ENCODE data around the gene TCF19.

TCF19 gene

DNA sequence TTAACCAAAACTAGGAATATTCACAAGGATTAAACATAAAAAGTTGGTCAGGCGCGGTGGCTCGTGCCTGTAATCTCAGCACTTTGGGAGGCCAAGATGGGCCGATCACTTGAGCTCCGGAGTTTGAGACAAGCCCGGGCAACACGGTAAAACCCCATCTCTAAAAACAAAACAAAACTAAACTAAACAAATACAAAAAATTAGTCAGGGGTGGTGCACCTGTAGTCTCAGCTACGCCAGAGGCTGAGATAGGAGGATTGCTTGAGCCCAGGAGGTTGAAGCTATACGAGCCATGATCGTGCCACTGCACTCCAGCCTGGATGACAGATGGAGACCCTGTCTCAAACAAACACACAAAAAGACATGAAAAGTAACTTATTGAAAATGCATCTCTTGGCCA, 22.7 kb upstream of the TCF19 start:
- TF ChIP-seq, protein P1, sequence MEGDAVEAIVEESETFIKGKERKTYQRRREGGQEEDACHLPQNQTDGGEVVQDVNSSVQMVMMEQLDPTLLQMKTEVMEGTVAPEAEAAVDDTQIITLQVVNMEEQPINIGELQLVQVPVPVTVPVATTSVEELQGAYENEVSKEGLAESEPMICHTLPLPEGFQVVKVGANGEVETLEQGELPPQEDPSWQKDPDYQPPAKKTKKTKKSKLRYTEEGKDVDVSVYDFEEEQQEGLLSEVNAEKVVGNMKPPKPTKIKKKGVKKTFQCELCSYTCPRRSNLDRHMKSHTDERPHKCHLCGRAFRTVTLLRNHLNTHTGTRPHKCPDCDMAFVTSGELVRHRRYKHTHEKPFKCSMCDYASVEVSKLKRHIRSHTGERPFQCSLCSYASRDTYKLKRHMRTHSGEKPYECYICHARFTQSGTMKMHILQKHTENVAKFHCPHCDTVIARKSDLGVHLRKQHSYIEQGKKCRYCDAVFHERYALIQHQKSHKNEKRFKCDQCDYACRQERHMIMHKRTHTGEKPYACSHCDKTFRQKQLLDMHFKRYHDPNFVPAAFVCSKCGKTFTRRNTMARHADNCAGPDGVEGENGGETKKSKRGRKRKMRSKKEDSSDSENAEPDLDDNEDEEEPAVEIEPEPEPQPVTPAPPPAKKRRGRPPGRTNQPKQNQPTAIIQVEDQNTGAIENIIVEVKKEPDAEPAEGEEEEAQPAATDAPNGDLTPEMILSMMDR (IDR thresholded peaks at IDR 0.05; ENCODE audit: unreplicated experiment in 3 of 3): no peak
- no peak overlapping the region for H3K27ac Mint-ChIP-seq
- H3K4me1 Mint-ChIP-seq: peaks cover 13% of the 10 kb centered on the region
- no peaks in the 10 kb centered on the region for H3K36me3 Mint-ChIP-seq (ENCODE audit: low read depth)
- H3K27me3 Mint-ChIP-seq (ENCODE audit: low read depth): peaks cover 12% of the 10 kb centered on the region
- no peaks in the 10 kb centered on the region for H3K9me3 Mint-ChIP-seq
- H3K4me3 Mint-ChIP-seq: no peak overlapping the region

DNA sequence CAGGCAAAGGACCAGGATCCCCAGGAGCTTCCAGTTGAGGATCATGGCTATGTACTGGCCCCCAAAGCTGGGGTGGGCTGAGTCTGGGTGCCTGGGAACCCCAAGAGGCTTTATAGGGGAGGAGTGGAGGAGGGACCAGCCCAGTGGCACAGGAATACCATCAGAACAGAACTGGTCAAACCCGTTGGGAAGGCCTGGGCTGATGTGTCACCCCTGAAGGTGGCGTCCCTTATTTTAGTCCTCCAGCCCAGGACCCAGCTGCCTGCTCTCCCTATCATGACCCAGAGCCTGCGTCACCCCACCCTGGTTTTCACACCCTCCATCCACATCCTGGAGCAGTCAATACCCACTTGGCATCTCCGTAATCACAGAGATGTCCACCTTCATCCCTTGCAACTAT, 19.4 kb upstream of the TCF19 start, which contains the start of gene PSORS1C2:
Gene PSORS1C2 (minus strand): TSS at position 85 of the 400 bp plus-strand sequence. CDS start 40 bp downstream, at position 45.
- Mint-ChIP-seq H3K27ac (peak within 1 kb of the TSS in 2 of 3 experiments; percentile 44 to 87), H3K4me1 (peaks cover 34% of the 10 kb centered on the region), H3K9me3 (no peaks in the 10 kb centered on the region), H3K36me3 (ENCODE audit: low read depth) (no peaks in the 10 kb centered on the region), H3K4me3 (no peak within 1 kb of the TSS), H3K27me3 (ENCODE audit: low read depth) (peaks cover 8% of the 10 kb centered on the region)
- TF ChIP-seq, protein P1 (IDR thresholded peaks at IDR 0.05; ENCODE audit: unreplicated experiment in 3 of 3): no peak

DNA sequence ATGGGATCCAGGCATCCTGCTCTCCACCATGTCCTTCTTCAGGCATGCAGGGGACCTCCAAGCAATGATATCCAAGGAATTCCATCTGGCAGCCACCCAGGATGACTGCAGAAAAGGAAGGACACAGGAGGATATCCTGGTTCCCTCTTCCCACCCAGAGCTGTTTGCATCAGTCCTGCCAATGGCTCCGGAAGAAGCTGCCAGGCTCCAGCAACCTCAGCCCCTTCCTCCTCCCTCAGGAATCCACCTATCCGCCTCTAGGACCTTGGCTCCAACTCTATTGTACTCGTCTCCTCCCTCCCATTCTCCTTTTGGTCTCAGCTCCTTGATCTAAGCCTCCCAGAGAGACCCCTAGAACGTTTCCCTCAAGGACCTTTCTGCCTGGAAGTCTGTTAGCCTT, 18.8 kb upstream of the TCF19 start:
- TF ChIP-seq, protein P1 (IDR thresholded peaks at IDR 0.05; ENCODE audit: unreplicated experiment in 3 of 3): no peak
- H3K27me3 Mint-ChIP-seq (ENCODE audit: low read depth): peaks cover 8% of the 10 kb centered on the region
- H3K36me3 Mint-ChIP-seq (ENCODE audit: low read depth): peaks cover 2% of the 10 kb centered on the region
- no peak overlapping the region for H3K4me3 Mint-ChIP-seq
- no peaks in the 10 kb centered on the region for H3K9me3 Mint-ChIP-seq
- H3K4me1 Mint-ChIP-seq: peaks cover 34% of the 10 kb centered on the region
- H3K27ac Mint-ChIP-seq: peak overlapping the region in 2 of 3 experiments; percentile 44 to 87

DNA sequence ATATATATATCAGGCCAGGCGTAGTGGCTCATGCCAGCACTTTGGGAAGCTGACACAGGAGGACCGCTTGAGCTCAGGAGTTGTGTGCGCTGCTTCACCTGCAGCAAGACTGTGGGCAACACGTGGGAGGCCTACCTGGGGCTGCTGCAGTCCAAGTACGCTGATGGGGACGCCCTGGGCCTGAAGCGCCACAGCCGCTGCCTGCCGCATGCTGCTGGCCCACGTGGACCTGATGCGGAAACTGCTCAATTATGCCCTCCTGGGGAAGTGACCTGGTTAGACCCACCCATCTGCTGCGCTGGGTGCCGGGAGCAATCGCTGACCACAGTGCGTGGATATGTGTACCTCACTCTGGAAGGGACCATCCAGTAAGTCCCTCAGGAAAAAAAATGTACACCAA, 17.7 kb upstream of the TCF19 start:
- H3K9me3 Mint-ChIP-seq: no peaks in the 10 kb centered on the region
- peaks cover 8% of the 10 kb centered on the region for H3K27me3 Mint-ChIP-seq (ENCODE audit: low read depth)
- TF ChIP-seq, protein P1 (IDR thresholded peaks at IDR 0.05; ENCODE audit: unreplicated experiment in 3 of 3): no peak
- no peak overlapping the region for H3K4me3 Mint-ChIP-seq
- peaks cover 8% of the 10 kb centered on the region for H3K36me3 Mint-ChIP-seq (ENCODE audit: low read depth)
- H3K4me1 Mint-ChIP-seq: peaks cover 34% of the 10 kb centered on the region
- H3K27ac Mint-ChIP-seq: no peak overlapping the region

DNA sequence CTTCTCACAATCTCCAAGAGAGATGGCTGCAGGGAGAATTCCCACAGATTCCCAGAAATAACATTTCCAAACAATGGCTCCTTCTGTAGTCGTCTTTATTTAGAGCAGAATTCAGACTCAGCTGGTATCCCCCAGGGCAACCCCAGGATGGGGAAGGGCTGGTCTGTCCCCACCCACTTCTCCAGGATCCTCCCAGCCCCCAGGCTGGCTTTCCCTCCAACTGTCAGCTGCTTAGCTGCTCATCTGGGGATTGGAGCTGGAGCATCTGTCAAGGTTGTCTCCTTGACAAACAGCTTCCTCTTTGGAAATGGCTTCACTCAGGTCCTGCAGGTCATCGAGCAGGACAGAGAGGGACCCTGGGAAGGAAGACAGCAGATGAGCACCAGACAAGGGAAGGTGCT, 16.0 kb upstream of the TCF19 start:
- peaks cover 33% of the 10 kb centered on the region for H3K4me1 Mint-ChIP-seq
- no peak overlapping the region for H3K4me3 Mint-ChIP-seq
- H3K9me3 Mint-ChIP-seq: no peaks in the 10 kb centered on the region
- H3K36me3 Mint-ChIP-seq (ENCODE audit: low read depth): peaks cover 11% of the 10 kb centered on the region
- TF ChIP-seq, protein P1 (IDR thresholded peaks at IDR 0.05; ENCODE audit: unreplicated experiment in 3 of 3): no peak
- peaks cover 8% of the 10 kb centered on the region for H3K27me3 Mint-ChIP-seq (ENCODE audit: low read depth)
- H3K27ac Mint-ChIP-seq: no peak overlapping the region

DNA sequence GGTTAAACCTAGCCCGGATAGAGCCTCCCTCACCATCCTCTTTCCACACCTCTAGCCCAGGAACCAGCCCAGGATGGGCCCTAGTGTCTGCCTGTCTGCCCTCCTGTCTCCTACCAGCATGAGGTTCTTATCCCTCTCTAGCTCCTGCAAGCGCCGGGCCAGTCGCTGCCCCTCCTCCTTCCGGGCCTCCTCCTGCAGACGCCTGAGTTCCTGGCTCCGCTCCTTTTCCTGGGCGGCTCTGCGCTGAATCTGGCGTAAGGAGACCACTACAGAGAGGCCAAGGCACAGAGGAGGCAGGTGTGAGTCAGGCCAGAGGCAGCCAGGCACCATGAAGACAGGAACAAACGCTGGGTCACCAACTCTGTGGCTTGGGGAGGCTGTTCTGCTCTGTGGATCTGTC, 15.2 kb upstream of the TCF19 start:
- TF ChIP-seq, protein P1 (IDR thresholded peaks at IDR 0.05; ENCODE audit: unreplicated experiment in 3 of 3): no peak
- Mint-ChIP-seq H3K4me3 (no peak overlapping the region), H3K27ac (peak overlapping the region in 1 of 3 experiments; percentile 37), H3K36me3 (ENCODE audit: low read depth) (peaks cover 11% of the 10 kb centered on the region), H3K27me3 (ENCODE audit: low read depth) (peaks cover 8% of the 10 kb centered on the region), H3K9me3 (no peaks in the 10 kb centered on the region), H3K4me1 (peaks cover 28% of the 10 kb centered on the region)
